NCI-H1105 (cell line): ENCODE results near the gene DHRS9.
"Not testable (repeated sequence)": the region's sequence is repeated elsewhere in the genome, so short reads cannot be mapped to it uniquely, and the experiment has no call there.

ENCODE experiments used
- DNase-seq: peaks from one replicate; lab custom pipeline; 2025; lab: John Stamatoyannopoulos, UW

DHRS9 gene

GRCh38 chr2:169069341-169069740 lies at the start of gene DHRS9:
TSS of gene DHRS9 (plus strand) at chr2:169069563. CDS start at chr2:169081582, 12,019 bp downstream.
- DNase-seq: no peak

GRCh38 chr2:169023161-169023560 lies 46.2 kb upstream of the DHRS9 start:
- no peak for DNase-seq

- no peak for DNase-seq
Measured at GRCh38 chr2:169026056-169026455, 43.3 kb upstream of the DHRS9 start.

GRCh38 chr2:169027234-169027633 lies 42.1 kb upstream of the DHRS9 start:
- no peak for DNase-seq

- no peak for DNase-seq
Measured at GRCh38 chr2:169029341-169029740, 40.0 kb upstream of the DHRS9 start.

- no peak for DNase-seq
Measured at GRCh38 chr2:169031202-169031601, 38.2 kb upstream of the DHRS9 start, which contains the start of gene ABCB11. TSS of gene ABCB11 (minus strand) at chr2:169031324. CDS start at chr2:169018125, 13,199 bp downstream.

GRCh38 chr2:169034256-169034655 lies 35.1 kb upstream of the DHRS9 start:
- no peak for DNase-seq

- DNase-seq: no peak
Measured at GRCh38 chr2:169034984-169035544, 34.3 kb upstream of the DHRS9 start.

GRCh38 chr2:169035887-169036286 lies 33.5 kb upstream of the DHRS9 start:
- no peak for DNase-seq

- DNase-seq: no peak
Measured at GRCh38 chr2:169036736-169037440, 32.5 kb upstream of the DHRS9 start.

GRCh38 chr2:169038338-169038757 lies 31.0 kb upstream of the DHRS9 start:
- no peak for DNase-seq

GRCh38 chr2:169039702-169040101 lies 29.7 kb upstream of the DHRS9 start:
- DNase-seq: no peak

GRCh38 chr2:169041594-169041993 lies 27.8 kb upstream of the DHRS9 start:
- DNase-seq: no peak

GRCh38 chr2:169042856-169043255 lies 26.5 kb upstream of the DHRS9 start:
- DNase-seq: no peak

GRCh38 chr2:169046440-169047151 lies 22.8 kb upstream of the DHRS9 start:
- no peak for DNase-seq

- DNase-seq: no peak
Measured at GRCh38 chr2:169047256-169048250, 21.8 kb upstream of the DHRS9 start.

GRCh38 chr2:169049142-169049541 lies 20.2 kb upstream of the DHRS9 start:
- no peak for DNase-seq

GRCh38 chr2:169050476-169051240 lies 18.7 kb upstream of the DHRS9 start:
- no peak for DNase-seq

GRCh38 chr2:169054575-169054974 lies 14.8 kb upstream of the DHRS9 start:
- DNase-seq: not testable (repeated sequence)

GRCh38 chr2:169064199-169064598 lies 5.2 kb upstream of the DHRS9 start:
- not testable (repeated sequence) for DNase-seq

GRCh38 chr2:169065422-169065821 lies 3.9 kb upstream of the DHRS9 start:
- DNase-seq: no peak
